A549 (cell line): Measurements from ENCODE around the gene TMEM132D.

Experiments used
- CBX8 ChIP-seq: fragments of 200-600 bp; sonication (generic); IDR thresholded peaks from 2 replicates; pipeline ENCODE4 v1.6.1; 2016
- EP300 ChIP-seq, 2 experiments: fragments of >200 bp; sonication (Bioruptor Twin); formaldehyde crosslinking; IDR thresholded peaks; 2 replicates in 1 of 2; 3 replicates in 1 of 2; pipeline ENCODE4 v1.6.1; 2016 to 2017
- MAZ ChIP-seq: fragments of 150-350 bp; IDR thresholded peaks from 2 replicates; pipeline ENCODE4 v1.6.1; 2014; ENCODE audit warnings: antibody characterized with exemption, low read depth, low read length, borderline replicate concordance

- TF ChIP-seq CBX8 (no peak), MAZ (no peak), EP300 (IDR thresholded peaks at IDR 0.05) (no peak)
Observed at GRCh38 chr12:129089576-129089975, 814.2 kb downstream of the TMEM132D start.
